Measurements from ENCODE around the gene PDZRN4.
"Not testable (repeated sequence)": the region's sequence is repeated elsewhere in the genome, so short reads cannot be mapped to it uniquely, and the experiment has no call there.

Gene PDZRN4

DNA sequence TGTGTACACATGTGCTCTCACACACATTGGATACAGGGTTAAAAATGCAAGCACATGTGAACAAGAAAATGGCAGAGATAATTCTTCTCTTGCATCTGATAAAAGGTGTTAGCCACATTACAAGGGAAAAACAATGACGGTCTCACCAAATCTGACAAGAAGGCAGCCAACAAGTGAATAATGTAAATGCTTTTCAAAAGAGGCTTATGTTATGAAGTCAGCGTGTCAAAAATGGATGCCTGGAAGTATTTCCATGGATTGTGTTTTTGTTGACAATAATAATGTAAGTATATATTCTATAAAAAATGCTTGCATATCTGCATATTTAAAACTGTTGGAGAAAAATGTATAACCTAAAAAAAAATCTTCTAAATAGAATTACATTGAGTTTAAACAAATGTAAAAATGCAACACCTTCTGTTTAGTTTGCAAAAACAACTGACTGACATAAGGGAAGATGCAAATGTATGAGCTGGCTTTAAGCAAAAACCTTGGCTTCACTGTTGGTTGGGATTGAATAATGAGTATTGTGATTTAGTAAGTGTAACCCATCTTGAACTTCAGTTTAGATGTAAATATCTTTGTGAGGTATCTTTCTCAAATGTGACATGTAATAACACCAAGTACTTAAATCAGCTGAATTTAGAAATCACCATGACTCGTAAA lies 424.9 kb downstream of the PDZRN4 start:
- TF ChIP-seq, protein P1, sequence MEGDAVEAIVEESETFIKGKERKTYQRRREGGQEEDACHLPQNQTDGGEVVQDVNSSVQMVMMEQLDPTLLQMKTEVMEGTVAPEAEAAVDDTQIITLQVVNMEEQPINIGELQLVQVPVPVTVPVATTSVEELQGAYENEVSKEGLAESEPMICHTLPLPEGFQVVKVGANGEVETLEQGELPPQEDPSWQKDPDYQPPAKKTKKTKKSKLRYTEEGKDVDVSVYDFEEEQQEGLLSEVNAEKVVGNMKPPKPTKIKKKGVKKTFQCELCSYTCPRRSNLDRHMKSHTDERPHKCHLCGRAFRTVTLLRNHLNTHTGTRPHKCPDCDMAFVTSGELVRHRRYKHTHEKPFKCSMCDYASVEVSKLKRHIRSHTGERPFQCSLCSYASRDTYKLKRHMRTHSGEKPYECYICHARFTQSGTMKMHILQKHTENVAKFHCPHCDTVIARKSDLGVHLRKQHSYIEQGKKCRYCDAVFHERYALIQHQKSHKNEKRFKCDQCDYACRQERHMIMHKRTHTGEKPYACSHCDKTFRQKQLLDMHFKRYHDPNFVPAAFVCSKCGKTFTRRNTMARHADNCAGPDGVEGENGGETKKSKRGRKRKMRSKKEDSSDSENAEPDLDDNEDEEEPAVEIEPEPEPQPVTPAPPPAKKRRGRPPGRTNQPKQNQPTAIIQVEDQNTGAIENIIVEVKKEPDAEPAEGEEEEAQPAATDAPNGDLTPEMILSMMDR (IDR thresholded peaks at IDR 0.05) = no peak
- no peak for DNase-seq (ENCODE audit: low spot score)
- Histone ChIP-seq H3K27ac (no peak overlapping the region), H3K4me3 (no peak overlapping the region)

DNA sequence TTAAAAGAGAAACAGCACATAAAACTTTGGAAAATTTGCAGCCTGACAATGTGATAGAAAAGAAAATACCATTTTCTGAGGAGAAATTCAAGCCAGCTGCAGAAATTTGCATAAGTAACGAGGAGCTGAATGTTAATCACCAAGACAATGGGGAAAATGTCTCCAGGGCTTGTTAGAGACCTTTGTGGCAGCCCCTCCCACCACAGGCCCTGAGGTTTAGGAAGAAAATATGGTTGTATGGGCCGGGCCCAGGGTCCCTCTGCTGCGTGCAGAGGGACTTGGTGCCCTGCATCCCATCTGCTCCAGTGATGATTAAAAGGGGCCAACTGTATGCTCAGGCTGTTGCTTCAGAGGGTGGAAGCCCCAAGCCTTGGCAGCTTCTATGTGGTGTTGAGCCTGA lies 427.1 kb downstream of the PDZRN4 start:
- not testable (repeated sequence) for H3K4me3 ChIP-seq; H3K27ac ChIP-seq; DNase-seq (ENCODE audit: low spot score)

DNA sequence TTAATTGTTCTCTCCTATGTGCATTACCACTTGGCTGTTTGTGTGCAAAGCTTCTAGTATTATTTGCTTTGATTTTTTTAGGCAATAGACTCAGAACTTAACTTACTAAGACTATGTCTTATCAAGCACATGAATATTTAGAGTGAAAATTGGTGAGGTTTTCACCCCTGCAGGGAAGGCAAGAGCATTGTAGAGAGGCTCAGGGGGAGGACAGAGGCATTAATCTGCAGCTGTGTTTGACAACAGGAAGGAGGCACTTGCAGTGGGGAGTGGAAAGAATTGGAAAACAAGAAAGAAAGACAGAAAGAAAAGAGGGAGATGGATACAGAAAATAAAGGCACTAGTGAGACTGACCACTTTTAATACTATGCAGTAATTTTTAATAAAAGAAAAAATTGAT lies 431.6 kb downstream of the PDZRN4 start:
- no peak overlapping the region for H3K27ac ChIP-seq
- H3K4me3 ChIP-seq = no peak overlapping the region
- TF ChIP-seq, protein P1 (IDR thresholded peaks at IDR 0.05) = no peak
- DNase-seq (ENCODE audit: low spot score) = no peak

GRCh38 chr12:41621291-41621690 lies 433.2 kb downstream of the PDZRN4 start:
- no peak for DNase-seq (ENCODE audit: low spot score)
- TF ChIP-seq, protein P1 (IDR thresholded peaks at IDR 0.05) = no peak
- no peak overlapping the region for H3K4me3 ChIP-seq
- no peak overlapping the region for H3K27ac ChIP-seq

Measured in coronary artery (tissue), 2 donors.